ENCODE results near the gene ATP13A3.

ATP13A3 gene

GRCh38 chr3:194465246-194465645 is 21.6 kb downstream of the ATP13A3 start:
- H3K27ac Mint-ChIP-seq, result no peak overlapping the region
- no peak for ATAC-seq (replicated peaks)
- no peaks in the 10 kb centered on the region for H3K27me3 Mint-ChIP-seq
- H3K4me1 Mint-ChIP-seq (ENCODE audit: low read depth in 2 of 2), result peaks cover 5 to 10% of the 10 kb centered on the region in 2 donors
- no peak for DNase-seq
- H3K36me3 Mint-ChIP-seq (ENCODE audit: insufficient read depth), result no peaks in the 10 kb centered on the region
- no peak overlapping the region for H3K4me3 Mint-ChIP-seq
- H3K9me3 Mint-ChIP-seq, result no peaks in the 10 kb centered on the region

- no peaks in the 10 kb centered on the region for H3K27me3 Mint-ChIP-seq
- H3K27ac Mint-ChIP-seq, result peak overlapping the region in 1 of 2 donors; percentile 59
- H3K4me3 Mint-ChIP-seq, result no peak overlapping the region
- no peak for DNase-seq
- no peaks in the 10 kb centered on the region for H3K9me3 Mint-ChIP-seq
- H3K36me3 Mint-ChIP-seq (ENCODE audit: insufficient read depth), result peaks cover 3% of the 10 kb centered on the region
- ATAC-seq (replicated peaks), result no peak
- H3K4me1 Mint-ChIP-seq (ENCODE audit: low read depth in 2 of 2), result peaks cover 5 to 10% of the 10 kb centered on the region in 2 donors
Observed at GRCh38 chr3:194464692-194465091, 22.1 kb downstream of the ATP13A3 start.

DNA sequence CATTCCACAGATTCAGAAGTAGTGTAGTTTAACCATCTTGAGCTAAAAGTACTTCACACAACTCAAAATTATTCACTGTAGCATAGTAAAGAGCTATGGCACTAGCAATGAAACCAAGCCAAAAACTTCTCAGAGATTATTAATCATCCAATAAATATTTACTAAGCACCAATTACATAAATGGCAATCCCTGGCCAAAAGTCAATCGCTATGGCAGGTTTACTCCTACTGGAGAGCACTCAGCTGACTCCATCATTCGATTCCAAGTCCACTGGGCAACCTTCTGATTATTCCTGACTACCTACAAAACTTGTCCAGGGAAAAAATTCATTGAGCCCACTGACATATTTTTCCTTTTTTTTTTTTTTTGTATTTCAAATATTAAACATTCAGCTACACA is 23.9 kb downstream of the ATP13A3 start:
- ATAC-seq (replicated peaks) (no peak), DNase-seq (no peak)
- Mint-ChIP-seq H3K36me3 (ENCODE audit: insufficient read depth) (peaks cover 10% of the 10 kb centered on the region), H3K4me1 (ENCODE audit: low read depth in 2 of 2) (peaks cover 5 to 10% of the 10 kb centered on the region in 2 donors), H3K27me3 (no peaks in the 10 kb centered on the region), H3K9me3 (no peaks in the 10 kb centered on the region), H3K27ac (no peak overlapping the region), H3K4me3 (no peak overlapping the region)

DNA sequence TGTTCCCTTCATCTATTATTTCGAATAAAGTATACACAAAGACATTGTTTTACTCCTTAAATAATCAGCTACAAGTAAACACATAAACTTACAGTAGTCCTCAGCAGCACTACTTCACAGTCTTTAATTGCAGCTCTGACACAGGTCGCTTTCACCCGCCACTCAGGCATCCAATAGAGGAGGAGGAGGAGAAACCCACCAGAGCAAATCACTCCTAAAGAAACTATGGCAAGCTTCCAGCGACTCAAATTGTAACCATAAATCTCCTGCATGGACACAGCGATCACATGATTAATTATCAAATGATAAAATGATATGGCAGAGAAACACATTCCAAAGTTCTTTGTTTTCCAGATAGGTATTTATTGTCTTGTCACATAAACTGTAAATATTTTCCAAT is 26.2 kb downstream of the ATP13A3 start:
- no peak for ATAC-seq (replicated peaks)

DNA sequence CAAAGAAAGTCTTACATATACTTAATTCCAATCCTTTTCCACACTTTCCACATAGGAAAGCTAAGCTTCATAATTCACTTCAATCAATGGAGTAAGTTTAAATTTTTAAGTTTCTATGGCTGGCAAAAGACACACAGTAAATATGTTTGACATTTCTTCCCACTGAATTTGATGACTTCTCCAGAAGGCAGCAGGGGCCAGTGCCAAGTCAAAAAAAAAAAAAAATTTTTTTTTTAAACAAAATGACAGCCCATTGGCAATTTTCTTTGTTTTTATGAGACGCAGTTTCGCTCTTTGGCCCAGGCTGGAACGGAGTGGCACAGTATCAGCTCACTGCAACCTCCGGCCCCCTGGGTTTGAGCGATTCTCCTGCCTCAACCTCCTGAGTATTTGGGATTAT is 28.7 kb downstream of the ATP13A3 start:
- peaks cover 31% of the 10 kb centered on the region for H3K36me3 Mint-ChIP-seq (ENCODE audit: insufficient read depth)

More for the DNA sequence above, 26.2 kb downstream of the ATP13A3 start:
- Mint-ChIP-seq H3K4me1 (ENCODE audit: low read depth in 2 of 2) (peaks cover 5 to 6% of the 10 kb centered on the region in 2 donors), H3K9me3 (no peaks in the 10 kb centered on the region), H3K27ac (no peak overlapping the region), H3K27me3 (no peaks in the 10 kb centered on the region), H3K36me3 (ENCODE audit: insufficient read depth) (peaks cover 15% of the 10 kb centered on the region), H3K4me3 (no peak overlapping the region)
- no peak for DNase-seq

DNA sequence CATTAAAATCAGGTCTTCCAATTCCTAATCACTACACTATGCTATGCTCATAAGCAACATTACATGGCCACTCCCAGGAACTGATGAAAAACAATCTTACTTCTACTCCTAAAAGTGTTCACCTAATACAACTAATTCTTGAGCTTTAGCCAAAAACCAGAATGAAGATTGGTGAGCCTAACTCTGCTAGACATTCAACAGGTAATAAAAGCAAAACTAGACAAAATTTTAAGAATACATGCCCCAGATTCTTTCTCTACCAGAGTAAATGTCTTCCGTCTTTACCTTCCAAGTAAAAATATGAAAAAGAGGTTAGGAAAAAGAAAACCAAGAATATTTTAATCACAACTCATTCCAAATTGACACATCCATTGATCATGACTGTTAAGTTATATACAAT is 31.3 kb downstream of the ATP13A3 start:
- Mint-ChIP-seq H3K36me3 (ENCODE audit: insufficient read depth) (peaks cover 48% of the 10 kb centered on the region), H3K4me3 (no peak overlapping the region)

More for the DNA sequence above, 28.7 kb downstream of the ATP13A3 start:
- ATAC-seq (replicated peaks) (no peak), DNase-seq (no peak)
- Mint-ChIP-seq H3K9me3 (no peaks in the 10 kb centered on the region), H3K4me1 (ENCODE audit: low read depth in 2 of 2) (no peaks in the 10 kb centered on the region), H3K27me3 (no peaks in the 10 kb centered on the region), H3K4me3 (no peak overlapping the region), H3K27ac (no peak overlapping the region)

GRCh38 chr3:194450341-194450740 is 36.5 kb downstream of the ATP13A3 start:
- H3K4me3 Mint-ChIP-seq, result no peak overlapping the region
- peaks cover 73% of the 10 kb centered on the region for H3K36me3 Mint-ChIP-seq (ENCODE audit: insufficient read depth)
- H3K27ac Mint-ChIP-seq, result no peak overlapping the region
- ATAC-seq (replicated peaks) (no peak), DNase-seq (no peak)
- H3K4me1 Mint-ChIP-seq (ENCODE audit: low read depth in 2 of 2), result peaks cover 0 to 4% of the 10 kb centered on the region in 2 donors
- H3K9me3 Mint-ChIP-seq, result no peaks in the 10 kb centered on the region
- no peaks in the 10 kb centered on the region for H3K27me3 Mint-ChIP-seq

More for the DNA sequence above, 31.3 kb downstream of the ATP13A3 start:
- H3K4me1 Mint-ChIP-seq (ENCODE audit: low read depth in 2 of 2), result no peaks in the 10 kb centered on the region
- DNase-seq, result no peak
- ATAC-seq (replicated peaks), result no peak
- no peak overlapping the region for H3K27ac Mint-ChIP-seq
- no peaks in the 10 kb centered on the region for H3K27me3 Mint-ChIP-seq
- no peaks in the 10 kb centered on the region for H3K9me3 Mint-ChIP-seq

GRCh38 chr3:194449913-194450312 is 36.9 kb downstream of the ATP13A3 start:
- no peak for DNase-seq
- no peak for ATAC-seq (replicated peaks)
- H3K9me3 Mint-ChIP-seq, result no peaks in the 10 kb centered on the region
- peaks cover 0 to 4% of the 10 kb centered on the region in 2 donors for H3K4me1 Mint-ChIP-seq (ENCODE audit: low read depth in 2 of 2)
- no peak overlapping the region for H3K4me3 Mint-ChIP-seq
- peaks cover 74% of the 10 kb centered on the region for H3K36me3 Mint-ChIP-seq (ENCODE audit: insufficient read depth)
- H3K27me3 Mint-ChIP-seq, result no peaks in the 10 kb centered on the region
- no peak overlapping the region for H3K27ac Mint-ChIP-seq

- peaks cover 57% of the 10 kb centered on the region for H3K36me3 Mint-ChIP-seq (ENCODE audit: insufficient read depth)
- H3K4me1 Mint-ChIP-seq (ENCODE audit: low read depth in 2 of 2), result peaks cover 0 to 4% of the 10 kb centered on the region in 2 donors
- H3K27ac Mint-ChIP-seq, result peak overlapping the region in 1 of 2 donors; percentile 26
- no peak for DNase-seq
- no peaks in the 10 kb centered on the region for H3K9me3 Mint-ChIP-seq
- H3K4me3 Mint-ChIP-seq, result no peak overlapping the region
- no peaks in the 10 kb centered on the region for H3K27me3 Mint-ChIP-seq
- no peak for ATAC-seq (replicated peaks)
Observed at GRCh38 chr3:194447657-194448056, 39.1 kb downstream of the ATP13A3 start.

- peak overlapping the region in 1 of 2 donors; percentile 26 for H3K27ac Mint-ChIP-seq
Observed at GRCh38 chr3:194447161-194447560, 39.6 kb downstream of the ATP13A3 start.

DNA sequence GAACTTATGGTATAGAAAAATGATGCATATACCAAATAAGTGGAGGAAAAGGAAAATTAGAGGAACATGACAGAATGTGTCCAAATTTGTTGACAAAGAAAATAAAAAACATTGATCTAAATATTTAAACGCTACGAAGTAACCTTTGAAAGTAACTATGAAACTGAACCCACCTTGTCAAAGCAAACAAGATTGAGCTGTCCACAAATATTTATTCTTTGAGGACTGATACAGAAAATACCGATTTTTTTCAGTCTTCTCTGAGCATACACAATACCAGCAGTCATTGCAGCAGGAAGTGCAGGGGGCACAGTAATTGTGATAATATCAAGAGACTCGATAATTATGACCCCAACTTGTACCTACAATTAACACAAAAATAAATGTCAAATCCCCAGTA is 40.0 kb downstream of the ATP13A3 start:
- Mint-ChIP-seq H3K4me1 (ENCODE audit: low read depth in 2 of 2) (peaks cover 0 to 4% of the 10 kb centered on the region in 2 donors), H3K27me3 (no peaks in the 10 kb centered on the region), H3K27ac (no peak overlapping the region), H3K9me3 (no peaks in the 10 kb centered on the region), H3K4me3 (no peak overlapping the region), H3K36me3 (ENCODE audit: insufficient read depth) (peaks cover 52% of the 10 kb centered on the region)
- DNase-seq, result no peak
- ATAC-seq (replicated peaks), result no peak

More at GRCh38 chr3:194447161-194447560, 39.6 kb downstream of the ATP13A3 start:
- no peaks in the 10 kb centered on the region for H3K27me3 Mint-ChIP-seq
- no peak overlapping the region for H3K4me3 Mint-ChIP-seq
- DNase-seq (no peak), ATAC-seq (replicated peaks) (peak; percentile 60)
- no peaks in the 10 kb centered on the region for H3K9me3 Mint-ChIP-seq
- peaks cover 0 to 4% of the 10 kb centered on the region in 2 donors for H3K4me1 Mint-ChIP-seq (ENCODE audit: low read depth in 2 of 2)
- peaks cover 54% of the 10 kb centered on the region for H3K36me3 Mint-ChIP-seq (ENCODE audit: insufficient read depth)

DNA sequence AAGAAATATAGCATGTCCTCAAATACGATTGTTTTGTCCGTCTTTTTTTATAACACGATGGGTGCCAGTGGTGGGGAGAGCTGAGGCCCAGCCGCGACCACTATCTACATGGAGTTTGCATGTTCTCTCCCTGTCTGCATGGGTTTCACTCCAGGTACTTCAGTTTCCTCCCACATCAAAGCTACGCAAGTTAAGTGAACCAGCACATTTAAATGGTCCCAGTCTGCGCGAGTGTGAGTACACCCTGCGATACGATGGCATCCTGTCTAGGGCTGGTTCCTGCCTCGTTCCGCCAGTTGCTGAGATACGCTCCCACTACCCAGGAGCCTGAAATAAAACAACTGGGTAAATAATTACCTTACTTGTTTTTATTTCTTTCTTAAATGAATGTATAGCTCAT is 40.6 kb downstream of the ATP13A3 start:
- Mint-ChIP-seq H3K27ac (no peak overlapping the region), H3K27me3 (no peaks in the 10 kb centered on the region), H3K36me3 (ENCODE audit: insufficient read depth) (peaks cover 51% of the 10 kb centered on the region), H3K4me3 (no peak overlapping the region), H3K9me3 (no peaks in the 10 kb centered on the region), H3K4me1 (ENCODE audit: low read depth in 2 of 2) (peaks cover 0 to 4% of the 10 kb centered on the region in 2 donors)
- DNase-seq (no peak), ATAC-seq (replicated peaks) (no peak)

DNA sequence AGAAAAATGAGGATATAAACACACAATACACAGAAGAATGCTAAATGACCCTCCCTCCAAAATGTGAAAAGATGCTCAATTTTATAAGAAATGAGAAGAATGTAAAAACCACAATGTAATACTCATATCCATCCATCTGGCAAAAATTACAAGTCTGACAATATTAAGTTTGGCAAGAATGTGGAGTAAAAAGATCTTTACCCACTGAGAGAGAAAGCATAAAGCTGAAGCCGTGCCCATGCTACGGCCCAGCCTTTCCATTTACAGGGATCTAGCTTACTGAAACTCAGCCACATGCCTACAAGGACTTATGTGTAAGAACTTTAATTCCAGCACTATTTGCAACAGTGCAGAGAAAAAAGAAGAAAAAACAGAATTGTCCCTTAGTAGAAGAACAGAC is 42.9 kb downstream of the ATP13A3 start:
- H3K36me3 Mint-ChIP-seq (ENCODE audit: insufficient read depth), result peaks cover 40% of the 10 kb centered on the region
- no peak overlapping the region for H3K27ac Mint-ChIP-seq
- H3K4me1 Mint-ChIP-seq (ENCODE audit: low read depth in 2 of 2), result peaks cover 0 to 8% of the 10 kb centered on the region in 2 donors

GRCh38 chr3:194440756-194441155 is 46.0 kb downstream of the ATP13A3 start:
- Mint-ChIP-seq H3K4me3 (no peak overlapping the region), H3K36me3 (ENCODE audit: insufficient read depth) (peaks cover 47% of the 10 kb centered on the region), H3K27me3 (no peaks in the 10 kb centered on the region), H3K9me3 (no peaks in the 10 kb centered on the region), H3K4me1 (ENCODE audit: low read depth in 2 of 2) (peaks cover 0 to 11% of the 10 kb centered on the region in 2 donors), H3K27ac (no peak overlapping the region)
- DNase-seq (no peak), ATAC-seq (replicated peaks) (no peak)

More for the DNA sequence above, 42.9 kb downstream of the ATP13A3 start:
- ATAC-seq (replicated peaks) (no peak), DNase-seq (no peak)
- H3K4me3 Mint-ChIP-seq, result no peak overlapping the region
- H3K9me3 Mint-ChIP-seq, result no peaks in the 10 kb centered on the region
- H3K27me3 Mint-ChIP-seq, result no peaks in the 10 kb centered on the region
